MM.1S (cell line): ENCODE measurements around the gene PGA4.

ENCODE experiments used
- EZH2 ChIP-seq: fragments of 300-600 bp; sonication (generic); optimal IDR thresholded peaks from 2 replicates; pipeline ENCODE3; 2017; ENCODE audit warnings: low read depth, mild to moderate bottlenecking, antibody characterized with exemption, low read length, mixed read lengths
- TF ChIP-seq, protein P1 (sequence below): fragments of 300-600 bp; sonication (generic); IDR thresholded peaks from 2 replicates; pipeline ENCODE4 v1.5.1; 2016; ENCODE audit warnings: antibody characterized with exemption, low read length, mixed read lengths

- TF ChIP-seq, protein P1, sequence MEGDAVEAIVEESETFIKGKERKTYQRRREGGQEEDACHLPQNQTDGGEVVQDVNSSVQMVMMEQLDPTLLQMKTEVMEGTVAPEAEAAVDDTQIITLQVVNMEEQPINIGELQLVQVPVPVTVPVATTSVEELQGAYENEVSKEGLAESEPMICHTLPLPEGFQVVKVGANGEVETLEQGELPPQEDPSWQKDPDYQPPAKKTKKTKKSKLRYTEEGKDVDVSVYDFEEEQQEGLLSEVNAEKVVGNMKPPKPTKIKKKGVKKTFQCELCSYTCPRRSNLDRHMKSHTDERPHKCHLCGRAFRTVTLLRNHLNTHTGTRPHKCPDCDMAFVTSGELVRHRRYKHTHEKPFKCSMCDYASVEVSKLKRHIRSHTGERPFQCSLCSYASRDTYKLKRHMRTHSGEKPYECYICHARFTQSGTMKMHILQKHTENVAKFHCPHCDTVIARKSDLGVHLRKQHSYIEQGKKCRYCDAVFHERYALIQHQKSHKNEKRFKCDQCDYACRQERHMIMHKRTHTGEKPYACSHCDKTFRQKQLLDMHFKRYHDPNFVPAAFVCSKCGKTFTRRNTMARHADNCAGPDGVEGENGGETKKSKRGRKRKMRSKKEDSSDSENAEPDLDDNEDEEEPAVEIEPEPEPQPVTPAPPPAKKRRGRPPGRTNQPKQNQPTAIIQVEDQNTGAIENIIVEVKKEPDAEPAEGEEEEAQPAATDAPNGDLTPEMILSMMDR, result no peak
- no peak for TF ChIP-seq EZH2
Measured at GRCh38 chr11:61186504-61186903, 35.6 kb upstream of the PGA4 start.
